Measurements from ENCODE around the gene KIF1B.

- TF ChIP-seq CTCF (IDR thresholded peaks at IDR 0.05) (no peak), POLR2A (IDR thresholded peaks at IDR 0.05) (no peak)
Measured at GRCh38 chr1:10209590-10209904, 823 bp upstream of the KIF1B start.
